Measurements from ENCODE around the gene MRPS10.
"Not testable (repeated sequence)": the region's sequence is repeated elsewhere in the genome, so short reads cannot be mapped to it uniquely, and the experiment has no call there.

MRPS10 gene

DNA sequence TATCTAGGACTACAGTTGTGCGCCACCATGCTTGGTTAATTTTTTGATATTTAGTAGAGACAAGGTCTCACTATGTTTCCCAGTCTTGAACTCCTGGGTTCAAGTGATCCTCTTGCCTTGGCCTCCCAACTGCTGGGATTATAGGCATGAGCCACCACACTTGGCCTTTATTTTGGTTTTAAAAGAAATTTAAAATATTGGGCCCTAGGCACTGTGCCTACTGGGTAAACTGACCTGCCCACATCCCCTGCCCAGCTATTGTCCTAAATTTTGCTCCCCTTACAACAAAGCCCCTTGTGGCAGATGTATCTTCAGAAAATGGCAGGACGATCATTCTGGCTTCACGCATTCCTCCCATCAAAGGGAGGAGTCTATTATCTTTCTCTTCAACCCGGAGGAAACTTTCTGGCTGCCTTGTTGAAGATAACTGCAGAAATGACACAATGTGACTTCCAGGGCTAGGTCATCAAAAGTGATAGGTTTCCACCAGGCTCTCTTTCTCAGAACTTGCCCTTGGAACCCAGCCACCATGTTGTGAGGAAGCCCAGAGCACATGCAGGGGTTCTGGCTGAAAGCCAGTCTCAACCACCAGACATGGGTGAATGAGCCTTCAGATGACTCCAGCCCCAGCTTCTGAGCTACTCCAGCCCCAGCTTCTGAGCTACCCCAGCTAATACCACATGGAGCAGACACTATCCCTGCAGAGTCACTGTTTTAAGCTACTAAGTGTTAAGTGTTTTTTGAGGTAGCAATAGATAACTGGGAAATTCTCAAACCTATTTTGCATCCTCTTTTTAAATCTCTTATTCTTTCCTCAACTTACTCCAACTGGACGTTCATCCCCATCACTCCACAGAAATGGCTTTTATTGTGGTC lies 18.3 kb downstream of the MRPS10 start:
- Mint-ChIP-seq H3K36me3 (ENCODE audit: insufficient read depth) (peaks cover 1% of the 10 kb centered on the region), H3K27ac (ENCODE audit: low read depth) (no peak overlapping the region), H3K27me3 (no peaks in the 10 kb centered on the region), H3K9me3 (peaks cover 5% of the 10 kb centered on the region), H3K4me1 (no peaks in the 10 kb centered on the region), H3K4me3 (no peak overlapping the region)
- ATAC-seq (replicated peaks; ENCODE audit: extremely low read depth, poor library complexity, severe bottlenecking) (no peak), DNase-seq (ENCODE audit: low spot score in 2 of 2) (no peak)

DNA sequence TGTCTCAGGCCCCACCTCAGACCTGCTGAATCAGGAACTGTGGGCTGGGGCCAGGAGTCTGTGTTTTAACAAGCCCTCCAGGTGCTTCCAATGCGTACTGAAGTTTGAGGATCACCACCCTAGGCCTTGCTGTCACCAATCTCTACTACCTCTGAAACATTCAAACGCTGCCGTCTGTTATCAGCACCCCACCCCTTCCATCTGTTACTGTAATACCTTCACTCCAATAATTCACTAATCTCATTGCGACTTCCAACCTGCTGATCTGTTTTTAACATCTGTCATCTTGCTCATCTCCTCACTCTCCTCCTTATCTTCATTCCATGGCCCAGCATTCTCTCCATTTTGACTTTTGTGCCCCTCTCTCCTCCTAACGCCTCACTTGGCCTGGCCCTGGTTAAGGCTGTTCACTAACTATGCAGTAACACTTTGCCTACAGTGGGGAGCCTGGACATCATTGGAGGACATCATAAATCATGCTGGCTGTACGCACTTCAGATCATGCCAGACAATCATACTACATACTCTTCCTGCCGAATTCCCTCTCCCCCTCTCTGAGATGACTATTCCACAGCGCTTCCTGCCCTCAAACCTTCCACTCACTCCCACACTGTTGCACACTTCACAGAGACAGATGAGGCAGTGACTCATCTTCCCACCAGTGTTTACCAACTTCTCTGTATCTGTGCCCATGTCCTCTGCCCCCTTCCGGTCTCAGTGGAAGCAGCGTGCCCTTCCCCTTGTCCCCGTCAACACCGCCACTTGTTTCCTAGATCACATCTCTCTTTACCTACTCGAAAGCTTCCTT lies 19.9 kb downstream of the MRPS10 start:
- H3K9me3 Mint-ChIP-seq = peaks cover 5% of the 10 kb centered on the region
- H3K27me3 Mint-ChIP-seq = no peaks in the 10 kb centered on the region
- peak; percentile 49 for ATAC-seq (replicated peaks; ENCODE audit: extremely low read depth, poor library complexity, severe bottlenecking)
- H3K27ac Mint-ChIP-seq (ENCODE audit: low read depth) = no peak overlapping the region
- no peak overlapping the region for H3K4me3 Mint-ChIP-seq
- no peak for DNase-seq (ENCODE audit: low spot score in 2 of 2)
- H3K36me3 Mint-ChIP-seq (ENCODE audit: insufficient read depth) = peaks cover 1% of the 10 kb centered on the region
- H3K4me1 Mint-ChIP-seq = no peaks in the 10 kb centered on the region

DNA sequence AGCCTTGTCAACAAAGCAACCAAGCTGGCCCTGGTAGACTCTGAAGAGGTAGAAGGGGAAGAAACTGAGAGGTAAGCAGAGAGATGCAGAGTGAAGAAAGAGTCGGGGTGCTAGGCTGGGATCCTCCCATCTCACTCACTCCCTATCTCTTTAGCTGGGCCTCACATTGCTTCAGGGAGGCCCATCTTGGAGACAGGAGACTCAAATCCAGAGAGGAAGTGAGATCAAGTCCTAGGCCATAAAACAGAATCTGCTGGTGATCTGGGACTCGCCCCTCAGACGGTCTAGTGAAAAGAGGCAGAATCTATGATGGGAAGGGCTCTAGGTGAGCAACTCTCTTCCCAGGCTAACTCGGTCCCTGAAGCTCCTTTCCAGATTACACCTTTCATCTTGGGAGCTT lies 22.2 kb downstream of the MRPS10 start:
- ATAC-seq (replicated peaks; ENCODE audit: extremely low read depth, poor library complexity, severe bottlenecking) = no peak
- Mint-ChIP-seq H3K4me3 (no peak overlapping the region), H3K36me3 (ENCODE audit: insufficient read depth) (peaks cover 5% of the 10 kb centered on the region), H3K27ac (ENCODE audit: low read depth) (no peak overlapping the region), H3K9me3 (peaks cover 5% of the 10 kb centered on the region), H3K4me1 (no peaks in the 10 kb centered on the region), H3K27me3 (no peaks in the 10 kb centered on the region)
- no peak for DNase-seq (ENCODE audit: low spot score in 2 of 2)

DNA sequence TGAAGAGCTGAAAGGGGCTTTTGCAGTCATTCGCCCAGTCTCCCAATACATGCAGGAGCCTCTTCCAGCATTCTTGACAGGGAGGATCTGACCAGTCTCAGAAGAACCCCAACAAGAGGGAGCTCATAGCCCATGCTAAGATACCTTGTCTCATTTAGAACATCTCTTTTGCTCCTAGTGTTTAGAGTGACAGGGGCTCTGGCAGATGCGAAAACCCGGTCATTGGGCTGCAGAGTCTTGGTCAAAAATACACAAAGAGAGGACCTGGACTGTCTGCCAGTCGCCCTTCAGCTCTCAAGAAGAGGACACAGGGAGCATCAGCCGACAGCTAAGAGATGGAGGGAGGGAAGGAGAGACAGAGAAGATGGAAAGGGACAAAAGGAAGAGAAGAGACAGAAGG lies 23.6 kb downstream of the MRPS10 start:
- ATAC-seq (replicated peaks; ENCODE audit: extremely low read depth, poor library complexity, severe bottlenecking) (no peak), DNase-seq (ENCODE audit: low spot score in 2 of 2) (no peak)
- Mint-ChIP-seq H3K27ac (ENCODE audit: low read depth) (no peak overlapping the region), H3K27me3 (no peaks in the 10 kb centered on the region), H3K4me1 (no peaks in the 10 kb centered on the region), H3K4me3 (no peak overlapping the region), H3K36me3 (ENCODE audit: insufficient read depth) (peaks cover 5% of the 10 kb centered on the region), H3K9me3 (no peaks in the 10 kb centered on the region)

DNA sequence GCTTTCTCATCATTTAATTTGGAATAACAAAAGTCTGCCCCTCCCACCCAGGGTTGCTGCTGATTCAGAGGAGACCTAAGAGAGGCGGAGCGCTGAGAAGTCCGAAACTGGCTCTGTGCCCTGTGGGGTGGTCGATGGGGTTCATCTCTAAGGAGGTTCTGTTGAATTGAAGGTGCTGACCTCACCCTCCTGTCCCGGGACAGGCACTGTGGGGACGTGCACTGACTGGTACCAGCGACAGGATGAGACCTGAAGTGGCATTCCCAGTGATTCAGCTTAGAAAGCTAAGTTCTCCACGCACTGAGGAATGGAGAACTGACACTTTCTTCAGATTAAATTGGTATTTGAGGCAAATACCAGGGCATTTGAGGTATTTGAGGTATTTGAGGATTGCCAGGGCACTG lies 24.2 kb downstream of the MRPS10 start:
- no peaks in the 10 kb centered on the region for H3K27me3 Mint-ChIP-seq
- H3K36me3 Mint-ChIP-seq (ENCODE audit: insufficient read depth) = peaks cover 5% of the 10 kb centered on the region
- H3K4me1 Mint-ChIP-seq = no peaks in the 10 kb centered on the region
- no peak for ATAC-seq (replicated peaks; ENCODE audit: extremely low read depth, poor library complexity, severe bottlenecking)
- no peaks in the 10 kb centered on the region for H3K9me3 Mint-ChIP-seq
- no peak overlapping the region for H3K27ac Mint-ChIP-seq (ENCODE audit: low read depth)
- no peak overlapping the region for H3K4me3 Mint-ChIP-seq
- no peak for DNase-seq (ENCODE audit: low spot score in 2 of 2)

DNA sequence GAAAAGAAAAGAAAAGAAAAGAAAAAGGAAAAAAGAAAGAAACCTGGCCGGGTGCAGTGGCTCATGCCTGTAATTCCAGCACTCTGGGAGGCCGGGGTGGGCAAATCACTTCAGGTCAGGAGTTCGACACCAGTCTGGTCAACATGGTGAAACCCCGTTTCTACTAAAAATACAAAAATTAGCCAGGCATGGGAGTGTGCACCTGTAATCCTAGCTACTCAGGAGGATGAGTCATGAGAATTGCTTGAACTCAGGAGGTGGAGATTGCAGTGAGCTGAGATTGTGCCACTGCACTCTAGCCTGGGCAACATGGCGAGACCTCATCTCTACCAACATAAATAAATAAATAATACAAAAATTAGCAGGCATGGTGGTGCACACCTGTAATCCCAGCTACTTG lies 25.3 kb downstream of the MRPS10 start:
- not testable (repeated sequence) for H3K4me1 Mint-ChIP-seq; H3K36me3 Mint-ChIP-seq (ENCODE audit: insufficient read depth); H3K27me3 Mint-ChIP-seq; H3K27ac Mint-ChIP-seq (ENCODE audit: low read depth); ATAC-seq (replicated peaks; ENCODE audit: extremely low read depth, poor library complexity, severe bottlenecking); H3K4me3 Mint-ChIP-seq; H3K9me3 Mint-ChIP-seq; DNase-seq (ENCODE audit: low spot score in 2 of 2)

DNA sequence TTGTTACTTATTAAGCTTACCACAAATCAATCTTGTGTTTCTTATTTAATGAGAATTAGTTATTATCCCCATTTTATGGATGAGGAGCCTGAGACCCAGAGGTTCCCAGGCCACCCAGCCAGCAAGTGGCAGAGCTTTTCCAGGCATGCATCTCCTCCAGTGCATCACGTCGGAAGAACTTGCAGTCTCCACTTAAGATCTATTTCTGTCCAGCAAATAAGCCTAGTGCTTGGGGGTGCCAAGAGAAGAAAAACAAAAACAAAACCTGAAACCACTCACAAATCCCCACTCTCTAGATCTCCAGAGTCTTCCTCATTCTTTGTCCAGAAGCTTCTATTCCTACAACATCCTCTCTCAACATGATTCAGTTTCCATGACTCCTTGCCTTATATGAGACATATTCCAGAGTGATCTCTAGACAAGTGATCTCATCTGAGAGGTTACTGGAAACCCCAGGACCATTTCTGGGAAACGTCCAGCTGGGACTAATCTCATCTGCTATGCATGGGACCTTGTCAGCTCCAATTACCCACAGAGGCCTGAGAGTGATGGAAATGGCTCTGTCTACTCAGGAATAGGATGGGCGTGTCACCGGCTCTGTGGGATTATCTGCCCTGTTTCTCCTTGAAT lies 27.0 kb downstream of the MRPS10 start:
- no peaks in the 10 kb centered on the region for H3K27me3 Mint-ChIP-seq
- H3K36me3 Mint-ChIP-seq (ENCODE audit: insufficient read depth) = peaks cover 5% of the 10 kb centered on the region
- DNase-seq (ENCODE audit: low spot score in 2 of 2) = no peak
- no peak for ATAC-seq (replicated peaks; ENCODE audit: extremely low read depth, poor library complexity, severe bottlenecking)
- H3K27ac Mint-ChIP-seq (ENCODE audit: low read depth) = no peak overlapping the region
- no peaks in the 10 kb centered on the region for H3K9me3 Mint-ChIP-seq
- no peaks in the 10 kb centered on the region for H3K4me1 Mint-ChIP-seq
- H3K4me3 Mint-ChIP-seq = no peak overlapping the region

DNA sequence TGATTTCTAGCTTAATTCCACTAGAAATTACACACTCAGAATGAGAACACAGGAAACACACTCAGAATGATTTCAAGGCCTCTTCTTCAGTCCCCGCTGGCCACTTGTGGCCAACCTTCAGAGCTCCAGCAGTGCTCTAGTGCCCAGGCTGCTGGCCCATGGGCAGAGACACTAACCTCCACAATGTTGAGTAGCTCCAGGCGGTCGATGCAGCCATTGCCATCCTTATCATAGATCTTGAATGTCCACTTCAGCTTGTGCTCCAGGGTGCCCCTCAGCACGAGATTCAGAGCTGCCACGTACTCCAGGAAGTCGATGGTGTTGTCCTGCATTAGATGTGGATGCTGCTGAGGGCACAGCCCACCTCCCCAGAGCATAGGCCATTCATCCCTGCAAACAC lies 29.3 kb downstream of the MRPS10 start:
- Mint-ChIP-seq H3K27me3 (no peaks in the 10 kb centered on the region), H3K4me3 (no peak overlapping the region)
- DNase-seq (ENCODE audit: low spot score in 2 of 2) = no peak

DNA sequence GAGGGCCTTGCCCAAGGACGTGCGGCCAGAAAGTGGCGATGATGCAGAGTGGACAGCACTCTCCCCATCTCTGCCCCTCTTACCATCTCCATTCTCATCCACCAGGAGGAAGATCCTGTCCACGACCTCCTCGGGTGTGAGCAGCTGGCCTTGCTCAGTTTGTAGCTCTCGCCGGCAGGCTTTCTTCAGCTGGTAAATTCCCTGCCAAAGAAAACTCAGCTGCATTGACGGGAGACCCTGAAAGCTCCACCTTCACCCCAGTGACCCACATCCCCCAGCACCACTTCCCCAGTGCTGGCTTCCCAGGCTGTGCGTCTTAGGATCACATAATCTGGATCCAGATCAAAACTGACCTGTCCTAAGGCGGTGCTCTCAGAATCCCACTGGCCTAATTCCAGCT lies 32.1 kb downstream of the MRPS10 start:
- ATAC-seq (replicated peaks; ENCODE audit: extremely low read depth, poor library complexity, severe bottlenecking) (no peak), DNase-seq (ENCODE audit: low spot score in 2 of 2) (no peak)
- Mint-ChIP-seq H3K4me3 (no peak overlapping the region), H3K36me3 (ENCODE audit: insufficient read depth) (peaks cover 1% of the 10 kb centered on the region), H3K27ac (ENCODE audit: low read depth) (no peak overlapping the region), H3K27me3 (no peaks in the 10 kb centered on the region), H3K4me1 (no peaks in the 10 kb centered on the region), H3K9me3 (no peaks in the 10 kb centered on the region)

More for the DNA sequence above, 29.3 kb downstream of the MRPS10 start:
- Mint-ChIP-seq H3K36me3 (ENCODE audit: insufficient read depth) (peaks cover 7% of the 10 kb centered on the region), H3K27ac (ENCODE audit: low read depth) (no peak overlapping the region), H3K4me1 (no peaks in the 10 kb centered on the region), H3K9me3 (no peaks in the 10 kb centered on the region)
- ATAC-seq (replicated peaks; ENCODE audit: extremely low read depth, poor library complexity, severe bottlenecking) = no peak

DNA sequence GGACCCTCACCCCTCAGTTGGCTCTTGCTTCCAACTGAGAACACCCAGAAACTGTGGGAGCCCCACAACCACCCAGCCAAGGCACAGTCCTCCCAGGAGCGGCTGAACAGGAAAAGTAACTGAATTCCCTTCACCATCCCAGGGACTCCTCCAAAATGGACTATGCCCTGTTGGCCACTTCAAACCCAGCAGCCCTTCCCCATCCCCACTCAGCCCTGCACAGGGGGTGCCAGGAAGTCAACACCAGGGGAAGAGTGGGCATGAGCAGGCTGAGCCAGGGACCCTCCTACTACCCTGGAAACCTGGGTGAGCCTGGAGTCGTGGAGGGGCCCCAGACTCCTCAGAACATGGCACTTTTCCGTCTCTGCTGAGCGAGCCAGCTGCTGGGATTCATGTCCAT lies 33.2 kb downstream of the MRPS10 start:
- Mint-ChIP-seq H3K36me3 (ENCODE audit: insufficient read depth) (peaks cover 3% of the 10 kb centered on the region), H3K4me3 (no peak overlapping the region), H3K27ac (ENCODE audit: low read depth) (no peak overlapping the region), H3K9me3 (no peaks in the 10 kb centered on the region), H3K4me1 (no peaks in the 10 kb centered on the region), H3K27me3 (peaks cover 3% of the 10 kb centered on the region)
- ATAC-seq (replicated peaks; ENCODE audit: extremely low read depth, poor library complexity, severe bottlenecking) = no peak
- DNase-seq (ENCODE audit: low spot score in 2 of 2) = no peak

DNA sequence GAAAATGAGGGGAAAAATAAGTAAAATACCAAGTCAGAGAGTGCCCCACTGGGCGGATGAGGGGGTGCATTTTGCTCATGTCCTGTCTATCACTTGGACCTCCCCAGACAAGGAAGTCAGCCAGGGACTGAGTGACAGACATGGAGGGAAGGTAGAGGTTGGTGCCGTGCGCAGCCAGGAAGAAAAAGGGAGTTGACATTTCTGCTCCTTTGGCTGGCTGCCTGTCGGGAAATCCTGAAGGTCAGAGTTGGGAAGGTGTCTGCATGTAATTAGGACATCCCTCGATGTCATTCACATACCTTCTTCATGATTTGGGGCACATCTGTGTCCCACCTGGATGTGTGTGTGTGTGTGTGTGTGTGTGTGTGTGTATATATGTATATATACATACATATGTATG lies 35.6 kb downstream of the MRPS10 start:
- Mint-ChIP-seq H3K27ac (ENCODE audit: low read depth) (no peak overlapping the region), H3K9me3 (no peaks in the 10 kb centered on the region), H3K36me3 (ENCODE audit: insufficient read depth) (peaks cover 3% of the 10 kb centered on the region), H3K27me3 (peaks cover 14% of the 10 kb centered on the region), H3K4me1 (no peaks in the 10 kb centered on the region), H3K4me3 (no peak overlapping the region)
- DNase-seq (ENCODE audit: low spot score in 2 of 2) (no peak), ATAC-seq (replicated peaks; ENCODE audit: extremely low read depth, poor library complexity, severe bottlenecking) (no peak)

DNA sequence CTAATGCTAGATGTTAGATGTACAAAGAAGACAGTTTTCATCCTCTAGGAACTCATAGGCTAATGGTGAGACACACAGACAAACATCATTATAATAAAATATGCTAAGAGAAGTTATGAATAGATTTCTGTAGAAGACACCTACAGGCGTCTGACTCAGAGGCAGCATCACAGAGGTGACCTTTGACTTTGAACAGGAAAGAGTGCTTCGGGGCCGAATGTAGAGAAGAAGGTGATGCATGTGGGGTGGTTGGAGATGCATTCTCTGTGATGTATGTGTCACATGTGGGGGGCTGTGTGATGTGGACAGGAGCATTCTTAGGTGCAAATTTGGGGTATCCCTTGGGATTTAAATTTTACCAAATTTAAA lies 37.7 kb downstream of the MRPS10 start:
- H3K27me3 Mint-ChIP-seq = peaks cover 23% of the 10 kb centered on the region
- H3K36me3 Mint-ChIP-seq (ENCODE audit: insufficient read depth) = peaks cover 5% of the 10 kb centered on the region
- ATAC-seq (replicated peaks; ENCODE audit: extremely low read depth, poor library complexity, severe bottlenecking) (no peak), DNase-seq (ENCODE audit: low spot score in 2 of 2) (no peak)
- no peaks in the 10 kb centered on the region for H3K4me1 Mint-ChIP-seq
- H3K4me3 Mint-ChIP-seq = no peak overlapping the region
- H3K9me3 Mint-ChIP-seq = no peaks in the 10 kb centered on the region
- no peak overlapping the region for H3K27ac Mint-ChIP-seq (ENCODE audit: low read depth)
